ENCODE data around the gene CAPZA2.

Gene CAPZA2

GRCh38 chr7:116888895-116889294 lies 26.5 kb downstream of the CAPZA2 start:
- no peak overlapping the region for H3K4me3 ChIP-seq (ENCODE audit: low read depth in 1 of 2, low read length in 2 of 2)
- H3K9ac ChIP-seq (ENCODE audit: low read depth, low read length) = no peak overlapping the region
- H4K20me1 ChIP-seq (ENCODE audit: insufficient read depth, low read length) = peaks cover 26% of the 10 kb centered on the region
- H3K9me3 ChIP-seq (ENCODE audit: insufficient read depth, low read length, severe bottlenecking) = no peaks in the 10 kb centered on the region
- no peak for DNase-seq
- peaks cover 46% of the 10 kb centered on the region for H3K36me3 ChIP-seq (ENCODE audit: insufficient read depth, low read length)
- no peak overlapping the region for H2AFZ ChIP-seq (ENCODE audit: low read depth, low read length)
- ATAC-seq (ENCODE audit: insufficient read depth, low read depth) = no peak
- no peak overlapping the region for H3K4me2 ChIP-seq (ENCODE audit: insufficient read depth, low read length)
- no peak for TF ChIP-seq CTCF (IDR thresholded peaks at IDR 0.05; ENCODE audit: borderline replicate concordance, extremely low read depth, low read length, poor library complexity, severe bottlenecking)
- TF ChIP-seq EZH2 (IDR thresholded peaks at IDR 0.05; ENCODE audit: borderline replicate concordance, low read depth, low read length, severe bottlenecking) = no peak
- no peak overlapping the region for H3K27ac ChIP-seq (ENCODE audit: low read length)
- H3K4me1 ChIP-seq (ENCODE audit: insufficient read depth, low read length) = no peaks in the 10 kb centered on the region
- no peaks in the 10 kb centered on the region for H3K27me3 ChIP-seq (ENCODE audit: insufficient read depth, low read length, poor library complexity)
- H3K79me2 ChIP-seq (ENCODE audit: insufficient read depth, low read length) = peaks cover 77% of the 10 kb centered on the region

- Histone ChIP-seq H3K36me3 (ENCODE audit: insufficient read depth, low read length) (peaks cover 71% of the 10 kb centered on the region), H3K9me3 (ENCODE audit: insufficient read depth, low read length, severe bottlenecking) (no peaks in the 10 kb centered on the region), H3K4me1 (ENCODE audit: insufficient read depth, low read length) (no peaks in the 10 kb centered on the region), H3K9ac (ENCODE audit: low read depth, low read length) (no peak overlapping the region), H2AFZ (ENCODE audit: low read depth, low read length) (no peak overlapping the region), H4K20me1 (ENCODE audit: insufficient read depth, low read length) (peaks cover 9% of the 10 kb centered on the region; the same call in 1 of the 2 replicates), H3K4me3 (ENCODE audit: low read depth in 1 of 2, low read length in 2 of 2) (no peak overlapping the region), H3K79me2 (ENCODE audit: insufficient read depth, low read length) (peaks cover 29% of the 10 kb centered on the region; the same call in 1 of the 2 replicates), H3K27ac (ENCODE audit: low read length) (no peak overlapping the region), H3K4me2 (ENCODE audit: insufficient read depth, low read length) (no peak overlapping the region), H3K27me3 (ENCODE audit: insufficient read depth, low read length, poor library complexity) (no peaks in the 10 kb centered on the region)
- DNase-seq (no peak), ATAC-seq (ENCODE audit: insufficient read depth, low read depth) (no peak)
- TF ChIP-seq EZH2 (IDR thresholded peaks at IDR 0.05; ENCODE audit: borderline replicate concordance, low read depth, low read length, severe bottlenecking) (no peak), CTCF (IDR thresholded peaks at IDR 0.05; ENCODE audit: borderline replicate concordance, extremely low read depth, low read length, poor library complexity, severe bottlenecking) (no peak)
Observed at GRCh38 chr7:116895849-116896248, 33.5 kb downstream of the CAPZA2 start.

GRCh38 chr7:116897661-116898060 lies 35.3 kb downstream of the CAPZA2 start:
- Histone ChIP-seq H3K79me2 (ENCODE audit: insufficient read depth, low read length) (peaks cover 22% of the 10 kb centered on the region; the same call in 1 of the 2 replicates), H3K4me2 (ENCODE audit: insufficient read depth, low read length) (no peak overlapping the region)

More at GRCh38 chr7:116897661-116898060, 35.3 kb downstream of the CAPZA2 start:
- DNase-seq = no peak
- H3K9me3 ChIP-seq (ENCODE audit: insufficient read depth, low read length, severe bottlenecking) = no peaks in the 10 kb centered on the region
- peaks cover 66% of the 10 kb centered on the region for H3K36me3 ChIP-seq (ENCODE audit: insufficient read depth, low read length)
- no peak overlapping the region for H3K4me3 ChIP-seq (ENCODE audit: low read depth in 1 of 2, low read length in 2 of 2)
- H3K27me3 ChIP-seq (ENCODE audit: insufficient read depth, low read length, poor library complexity) = no peaks in the 10 kb centered on the region
- 0 out of 2 replicates have a peak, but pooled peaks cover 9% of the 10 kb centered on the region for H4K20me1 ChIP-seq (ENCODE audit: insufficient read depth, low read length)
- TF ChIP-seq EZH2 (IDR thresholded peaks at IDR 0.05; ENCODE audit: borderline replicate concordance, low read depth, low read length, severe bottlenecking) = no peak
- no peak for TF ChIP-seq CTCF (IDR thresholded peaks at IDR 0.05; ENCODE audit: borderline replicate concordance, extremely low read depth, low read length, poor library complexity, severe bottlenecking)
- H2AFZ ChIP-seq (ENCODE audit: low read depth, low read length) = no peak overlapping the region
- no peak for ATAC-seq (ENCODE audit: insufficient read depth, low read depth)
- H3K4me1 ChIP-seq (ENCODE audit: insufficient read depth, low read length) = no peaks in the 10 kb centered on the region
- no peak overlapping the region for H3K9ac ChIP-seq (ENCODE audit: low read depth, low read length)
- no peak overlapping the region for H3K27ac ChIP-seq (ENCODE audit: low read length)

All from DND-41 (cell line).